Measurements from ENCODE around the gene MXD1.

GRCh38 chr2:69969991-69970390 lies 55.1 kb downstream of the MXD1 start:
- TF ChIP-seq REST (IDR thresholded peaks at IDR 0.05) (no peak), CTCF (IDR thresholded peaks at IDR 0.05; ENCODE audit: low read depth, low read length, missing input control) (no peak), TAF1 (conservative IDR thresholded peaks at IDR 0.05) (no peak), YY1 (IDR thresholded peaks at IDR 0.05) (no peak), ATF3 (IDR thresholded peaks at IDR 0.05) (no peak), RAD21 (IDR thresholded peaks at IDR 0.05) (no peak), MAX (IDR thresholded peaks at IDR 0.05) (no peak), FOXA1 (IDR thresholded peaks at IDR 0.05) (no peak)

Measured in liver (tissue), 3 donors.